Measurements from ENCODE around the gene DHH. TPM values are rescaled to one million over a fixed set of nuclear protein-coding genes. Genes with fewer than 3 reads are reported as not detected.

The DHH gene
- total and polyA plus RNA-seq, 9 of the 15 experiments (the other 6 are each of a cell fraction or from before 2014, with no cell fraction given): 0.07 to 2.6 (median 0.54) TPM

DNA sequence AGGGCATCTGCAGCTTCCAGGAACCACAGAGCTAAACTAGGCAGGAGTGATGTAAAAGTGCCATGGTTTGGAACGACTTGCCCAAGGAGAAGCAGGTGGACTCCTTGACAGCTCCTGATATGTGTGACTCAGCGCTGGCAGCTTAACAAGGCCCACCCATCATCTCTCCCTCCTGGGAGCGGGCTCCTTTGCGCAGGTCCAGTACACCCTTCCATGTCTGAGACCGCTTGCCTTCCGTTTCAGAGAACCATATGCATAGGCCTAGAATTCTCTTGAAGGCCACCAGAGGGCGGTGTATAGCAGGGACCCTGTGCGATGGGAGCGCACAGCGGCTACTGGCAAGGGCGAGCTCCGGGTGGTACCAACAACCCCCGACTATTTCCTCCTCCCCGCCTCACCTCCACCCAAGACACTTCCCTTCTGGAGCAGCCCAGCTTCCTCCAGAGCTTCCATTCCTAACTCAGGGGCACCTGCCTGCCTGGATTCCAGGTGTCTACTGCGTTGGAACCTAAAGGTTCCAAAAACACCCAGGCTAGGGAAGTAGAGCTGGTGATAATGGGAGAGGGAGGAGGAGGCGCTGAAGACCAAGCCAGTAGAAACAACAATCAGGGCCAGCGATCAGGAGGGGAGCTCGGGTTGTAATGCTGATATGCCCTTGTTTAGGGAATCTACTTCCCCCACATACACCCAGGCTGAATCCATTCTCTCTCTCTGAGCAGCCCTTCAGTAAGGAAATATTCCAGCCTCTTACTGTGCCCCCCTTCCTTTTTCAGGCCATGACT is 6.3 kb downstream of the DHH start (continued):
- no peak for TF ChIP-seq SREBF1 (IDR thresholded peaks at IDR 0.05; ENCODE audit: borderline replicate concordance, low read depth, low read length)
- no peak for TF ChIP-seq ZKSCAN8 (CRISPR knock-in tag; IDR thresholded peaks at IDR 0.05)
- TF ChIP-seq RBM34 (IDR thresholded peaks at IDR 0.05; ENCODE audit: borderline replicate concordance, insufficient read depth, low read length): no peak
- no peak for TF ChIP-seq NCOA2 (IDR thresholded peaks at IDR 0.05; ENCODE audit: partially characterized antibody in 2 of 2)
- TF ChIP-seq ZNF354B (CRISPR knock-in tag; IDR thresholded peaks at IDR 0.05): no peak
- TF ChIP-seq, protein P1, sequence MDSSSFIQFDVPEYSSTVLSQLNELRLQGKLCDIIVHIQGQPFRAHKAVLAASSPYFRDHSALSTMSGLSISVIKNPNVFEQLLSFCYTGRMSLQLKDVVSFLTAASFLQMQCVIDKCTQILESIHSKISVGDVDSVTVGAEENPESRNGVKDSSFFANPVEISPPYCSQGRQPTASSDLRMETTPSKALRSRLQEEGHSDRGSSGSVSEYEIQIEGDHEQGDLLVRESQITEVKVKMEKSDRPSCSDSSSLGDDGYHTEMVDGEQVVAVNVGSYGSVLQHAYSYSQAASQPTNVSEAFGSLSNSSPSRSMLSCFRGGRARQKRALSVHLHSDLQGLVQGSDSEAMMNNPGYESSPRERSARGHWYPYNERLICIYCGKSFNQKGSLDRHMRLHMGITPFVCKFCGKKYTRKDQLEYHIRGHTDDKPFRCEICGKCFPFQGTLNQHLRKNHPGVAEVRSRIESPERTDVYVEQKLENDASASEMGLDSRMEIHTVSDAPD (CRISPR knock-in tag; IDR thresholded peaks at IDR 0.05): no peak
- TF ChIP-seq SMARCA4 (IDR thresholded peaks at IDR 0.05): peak; percentile 67
- TF ChIP-seq, protein P2, sequence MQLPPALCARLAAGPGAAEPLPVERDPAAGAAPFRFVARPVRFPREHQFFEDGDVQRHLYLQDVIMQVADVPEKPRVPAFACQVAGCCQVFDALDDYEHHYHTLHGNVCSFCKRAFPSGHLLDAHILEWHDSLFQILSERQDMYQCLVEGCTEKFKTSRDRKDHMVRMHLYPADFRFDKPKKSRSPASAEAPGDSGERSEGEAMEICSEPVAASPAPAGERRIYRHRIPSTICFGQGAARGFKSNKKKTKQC (CRISPR knock-in tag; IDR thresholded peaks at IDR 0.05): no peak
- TF ChIP-seq ZNF707 (CRISPR knock-in tag; conservative IDR thresholded peaks at IDR 0.05): no peak
- TF ChIP-seq ZNF224 (CRISPR knock-in tag; IDR thresholded peaks at IDR 0.05): no peak
- TF ChIP-seq, protein P3, sequence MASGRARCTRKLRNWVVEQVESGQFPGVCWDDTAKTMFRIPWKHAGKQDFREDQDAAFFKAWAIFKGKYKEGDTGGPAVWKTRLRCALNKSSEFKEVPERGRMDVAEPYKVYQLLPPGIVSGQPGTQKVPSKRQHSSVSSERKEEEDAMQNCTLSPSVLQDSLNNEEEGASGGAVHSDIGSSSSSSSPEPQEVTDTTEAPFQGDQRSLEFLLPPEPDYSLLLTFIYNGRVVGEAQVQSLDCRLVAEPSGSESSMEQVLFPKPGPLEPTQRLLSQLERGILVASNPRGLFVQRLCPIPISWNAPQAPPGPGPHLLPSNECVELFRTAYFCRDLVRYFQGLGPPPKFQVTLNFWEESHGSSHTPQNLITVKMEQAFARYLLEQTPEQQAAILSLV (tag; IDR thresholded peaks at IDR 0.05): no peak
- TF ChIP-seq NR3C1 (CRISPR knock-in tag; IDR thresholded peaks at IDR 0.05): no peak
- TF ChIP-seq PURB (CRISPR knock-in tag; IDR thresholded peaks at IDR 0.05; ENCODE audit: low read depth): no peak
- TF ChIP-seq JUNB (CRISPR knock-in tag; conservative IDR thresholded peaks at IDR 0.05): no peak
- TF ChIP-seq ZNF143 (CRISPR knock-in tag; IDR thresholded peaks at IDR 0.05): no peak
- peak; percentile 82 for TF ChIP-seq SMC3 (conservative IDR thresholded peaks at IDR 0.05; ENCODE audit: insufficient read depth, low read depth, low read length)
- no peak for TF ChIP-seq POLR2AphosphoS5 (IDR thresholded peaks at IDR 0.05; ENCODE audit: control insufficient read depth, insufficient read depth, low read depth, low read length)
- TF ChIP-seq POLR2A (conservative IDR thresholded peaks at IDR 0.05): no peak; the same call in 1 of the 2 replicates
- no peak; a peak in 1 of 4 replicates for TF ChIP-seq HDAC1 (IDR thresholded peaks at IDR 0.05)
- TF ChIP-seq ZNF699 (CRISPR knock-in tag; IDR thresholded peaks at IDR 0.05; ENCODE audit: insufficient replicate concordance): no peak
- 0 out of 2 replicates have a peak, but pooled peaks have one; percentile 32 for TF ChIP-seq STAT5A (IDR thresholded peaks at IDR 0.05; ENCODE audit: borderline replicate concordance, low read length)
- peak; percentile 63 for TF ChIP-seq NFE2 (IDR thresholded peaks at IDR 0.05; ENCODE audit: low read depth)
